ENCODE results near the gene NRSN2.

GRCh38 chr20:399182-399707 is 52.3 kb downstream of the NRSN2 start:
- TF ChIP-seq MAFK (IDR thresholded peaks at IDR 0.05; ENCODE audit: low read depth, low read length) (no peak), CTCF (conservative IDR thresholded peaks at IDR 0.05; ENCODE audit: low read depth, low read length) (no peak), BHLHE40 (IDR thresholded peaks at IDR 0.05; ENCODE audit: low read depth, low read length) (no peak), ELK1 (IDR thresholded peaks at IDR 0.05; ENCODE audit: borderline replicate concordance, low read depth, low read length) (no peak), RAD21 (IDR thresholded peaks at IDR 0.05; ENCODE audit: low read length) (no peak), POLR2A (IDR thresholded peaks at IDR 0.05; ENCODE audit: low read depth, low read length) (no peak), MXI1 (IDR thresholded peaks at IDR 0.05; ENCODE audit: borderline replicate concordance, low read depth, low read length) (no peak), FOS (IDR thresholded peaks at IDR 0.05; ENCODE audit: low read depth, low read length) (no peak), RCOR1 (IDR thresholded peaks at IDR 0.05; ENCODE audit: insufficient replicate concordance, low read length) (no peak), MAZ (IDR thresholded peaks at IDR 0.05; ENCODE audit: borderline replicate concordance, low read depth, low read length) (no peak), USF2 (IDR thresholded peaks at IDR 0.05; ENCODE audit: low read depth, low read length) (no peak)

Data from IMR-90 (cell line).